GDM1 (cell line): ENCODE measurements around the gene PRKCG.
"Not testable (repeated sequence)": the region's sequence is repeated elsewhere in the genome, so short reads cannot be mapped to it uniquely, and the experiment has no call there.

ENCODE experiments used
- DNase-seq: peaks from one replicate; lab custom pipeline; 2025; lab: John Stamatoyannopoulos, UW

PRKCG gene

GRCh38 chr19:53881482-53882390 lies at the start of gene PRKCG:
Gene PRKCG (plus strand): TSS chr19:53882197. CDS start chr19:53882495, 298 bp downstream.
- DNase-seq = no peak

- not testable (repeated sequence) for DNase-seq
These were observed 49.1 kb upstream of the PRKCG start for GRCh38 chr19:53832861-53833260.

- not testable (repeated sequence) for DNase-seq
These were observed 43.6 kb upstream of the PRKCG start for GRCh38 chr19:53838446-53838845.

- DNase-seq = not testable (repeated sequence)
These were observed 41.8 kb upstream of the PRKCG start for GRCh38 chr19:53840241-53840640.

- DNase-seq = not testable (repeated sequence)
These were observed 41.1 kb upstream of the PRKCG start for GRCh38 chr19:53840914-53841313.

GRCh38 chr19:53844849-53845246 lies 37.1 kb upstream of the PRKCG start:
- no peak for DNase-seq

GRCh38 chr19:53847555-53847954 lies 34.4 kb upstream of the PRKCG start:
- no peak for DNase-seq

GRCh38 chr19:53849237-53849676 lies 32.7 kb upstream of the PRKCG start:
- no peak for DNase-seq

- DNase-seq = no peak
These were observed 28.3 kb upstream of the PRKCG start for GRCh38 chr19:53853707-53854106.

GRCh38 chr19:53864308-53864836 lies 17.6 kb upstream of the PRKCG start:
- no peak for DNase-seq

GRCh38 chr19:53865523-53865917 lies 16.5 kb upstream of the PRKCG start:
- no peak for DNase-seq

- DNase-seq = no peak
These were observed 15.8 kb upstream of the PRKCG start for GRCh38 chr19:53865918-53866864.

- DNase-seq = no peak
These were observed 15.2 kb upstream of the PRKCG start for GRCh38 chr19:53866865-53867224.

GRCh38 chr19:53867225-53868090 lies 14.5 kb upstream of the PRKCG start, which contains the start of gene MYADM:
Gene MYADM (plus strand): TSS chr19:53867883. CDS start chr19:53873530, 5,647 bp downstream.
- peak; percentile 88 for DNase-seq

- DNase-seq = no peak
These were observed 13.7 kb upstream of the PRKCG start for GRCh38 chr19:53868091-53868891.

- peak; percentile 92 for DNase-seq
These were observed 12.8 kb upstream of the PRKCG start for GRCh38 chr19:53868892-53869804.

- not testable (repeated sequence) for DNase-seq
These were observed 12.1 kb upstream of the PRKCG start for GRCh38 chr19:53869805-53870484.

- peak; percentile 73 for DNase-seq
These were observed 11.5 kb upstream of the PRKCG start for GRCh38 chr19:53870485-53870844.

- peak; percentile 29 for DNase-seq
These were observed 10.5 kb upstream of the PRKCG start for GRCh38 chr19:53871454-53871853.
